ENCODE measurements around the gene PHLDA2. TPM values are rescaled to one million over a fixed set of nuclear protein-coding genes. Genes with fewer than 3 reads are reported as not detected.

PHLDA2 gene
- total and polyA plus RNA-seq, 2 of the 13 experiments (the other 11 are each of a cell fraction or from before 2014, with no cell fraction given) = 0.55 to 0.78 TPM

GRCh38 chr11:2940921-2941821, 12.0 kb upstream of the PHLDA2 start (continued):
- TF ChIP-seq TIGD3 (CRISPR knock-in tag; IDR thresholded peaks at IDR 0.05; ENCODE audit: borderline replicate concordance) (no peak), NCOA1 (CRISPR knock-in tag; IDR thresholded peaks at IDR 0.05) (no peak), BCL3 (CRISPR knock-in tag; IDR thresholded peaks at IDR 0.05) (no peak), ZNF547 (CRISPR knock-in tag; IDR thresholded peaks at IDR 0.05) (no peak), RNF2 (conservative IDR thresholded peaks at IDR 0.05; ENCODE audit: low read depth) (no peak), RFX1 (IDR thresholded peaks at IDR 0.05) (no peak), NR2F6 (IDR thresholded peaks at IDR 0.05) (peak; percentile 25; the same call in 1 of the 2 replicates), NR2F6 (CRISPR knock-in tag; IDR thresholded peaks at IDR 0.05) (0 out of 2 replicates have a peak, but pooled peaks have one; percentile 19), ESRRA (CRISPR knock-in tag; IDR thresholded peaks at IDR 0.05; ENCODE audit: low read depth) (no peak), TEAD2 (CRISPR knock-in tag; IDR thresholded peaks at IDR 0.05) (no peak), ZNF335 (CRISPR knock-in tag; IDR thresholded peaks at IDR 0.05) (no peak), SNAPC5 (CRISPR knock-in tag; IDR thresholded peaks at IDR 0.05; ENCODE audit: borderline replicate concordance) (no peak), NR2C2 (CRISPR knock-in tag; IDR thresholded peaks at IDR 0.05; ENCODE audit: borderline replicate concordance) (no peak), NR1H2 (CRISPR knock-in tag; IDR thresholded peaks at IDR 0.05; ENCODE audit: borderline replicate concordance, low read depth) (no peak), PAF1 (CRISPR knock-in tag; IDR thresholded peaks at IDR 0.05) (0 out of 2 replicates have a peak, but pooled peaks have one; percentile 71), ZNF766 (CRISPR knock-in tag; IDR thresholded peaks at IDR 0.05; ENCODE audit: borderline replicate concordance) (no peak), GTF3A (CRISPR knock-in tag; conservative IDR thresholded peaks at IDR 0.05) (no peak), MLLT10 (CRISPR knock-in tag; IDR thresholded peaks at IDR 0.05) (no peak), HMGXB4 (CRISPR knock-in tag; IDR thresholded peaks at IDR 0.05; ENCODE audit: borderline replicate concordance in 1 of 2, low read depth in 1 of 2) (no peak), SMAD9 (CRISPR knock-in tag; IDR thresholded peaks at IDR 0.05) (no peak), ZNF674 (CRISPR knock-in tag; IDR thresholded peaks at IDR 0.05; ENCODE audit: low read depth) (no peak), HNRNPL (IDR thresholded peaks at IDR 0.05; ENCODE audit: low read depth, low read length) (peak; percentile 89), FOSL2 (CRISPR knock-in tag; IDR thresholded peaks at IDR 0.05) (no peak), POLR2A (IDR thresholded peaks at IDR 0.05; ENCODE audit: insufficient read depth in 1 of 2, low read depth in 2 of 2, low read length in 2 of 2) (peak in 1 of 2 experiments; percentile 47; a peak in 1 of 4 replicates), ZNF549 (CRISPR knock-in tag; IDR thresholded peaks at IDR 0.05) (no peak), MAFF (IDR thresholded peaks at IDR 0.05; ENCODE audit: low read depth, low read length) (no peak), POLR2AphosphoS5 (IDR thresholded peaks at IDR 0.05; ENCODE audit: low read depth, low read length) (0 out of 2 replicates have a peak, but pooled peaks have one; percentile 20), PCBP1 (IDR thresholded peaks at IDR 0.05; ENCODE audit: borderline replicate concordance, low read depth, low read length) (0 out of 2 replicates have a peak, but pooled peaks have one; percentile 25)

Data from HepG2 (cell line).